Measurements from ENCODE around the gene CLEC19A. TPM values are rescaled to one million over a fixed set of nuclear protein-coding genes. Genes with fewer than 3 reads are reported as not detected.
"Not testable (repeated sequence)": the region's sequence is repeated elsewhere in the genome, so short reads cannot be mapped to it uniquely, and the experiment has no call there.

The CLEC19A gene
- total and polyA plus RNA-seq, 4 donors = 0.50 to 1.00 (median 0.82) TPM

DNA sequence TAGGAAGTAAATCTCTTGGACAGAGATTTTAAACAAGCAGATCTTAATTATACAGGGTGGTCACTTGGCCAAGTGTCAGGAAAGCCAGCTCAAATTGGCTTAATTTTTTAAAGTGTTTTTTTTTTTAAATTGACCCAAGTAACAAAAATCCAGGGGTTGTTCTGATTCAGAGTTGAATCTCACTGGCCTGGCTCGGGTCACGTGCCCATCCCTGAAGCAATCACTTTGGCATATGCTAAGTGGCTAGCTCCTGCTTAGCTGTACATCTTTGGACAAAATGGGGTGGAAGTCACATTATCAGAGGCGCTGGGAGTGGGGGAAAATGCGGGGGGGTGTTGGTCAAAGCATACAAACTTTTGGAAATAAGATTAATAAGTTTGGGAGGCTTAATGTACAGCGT is 23.6 kb downstream of the CLEC19A start:
- no peak for DNase-seq (ENCODE audit: low read depth in 4 of 6, low spot score in 6 of 6)
- H3K4me1 ChIP-seq (ENCODE audit: control insufficient read depth, insufficient read depth, low read length) = no peaks in the 10 kb centered on the region
- H3K9me3 ChIP-seq (ENCODE audit: control insufficient read depth, insufficient read depth, low read length) = no peaks in the 10 kb centered on the region
- no peak overlapping the region for H3K4me3 ChIP-seq (ENCODE audit: low read depth, low read length)
- no peaks in the 10 kb centered on the region for H3K27me3 ChIP-seq (ENCODE audit: control insufficient read depth, insufficient read depth, low read length)
- WGBS (ENCODE audit: insufficient coverage) = 85% methylated on average over 3 of the region's 5 CpGs
- H3K36me3 ChIP-seq (ENCODE audit: control insufficient read depth, insufficient read depth, low read length) = no peaks in the 10 kb centered on the region
- H3K27ac ChIP-seq (ENCODE audit: low read depth, low read length) = no peak overlapping the region

DNA sequence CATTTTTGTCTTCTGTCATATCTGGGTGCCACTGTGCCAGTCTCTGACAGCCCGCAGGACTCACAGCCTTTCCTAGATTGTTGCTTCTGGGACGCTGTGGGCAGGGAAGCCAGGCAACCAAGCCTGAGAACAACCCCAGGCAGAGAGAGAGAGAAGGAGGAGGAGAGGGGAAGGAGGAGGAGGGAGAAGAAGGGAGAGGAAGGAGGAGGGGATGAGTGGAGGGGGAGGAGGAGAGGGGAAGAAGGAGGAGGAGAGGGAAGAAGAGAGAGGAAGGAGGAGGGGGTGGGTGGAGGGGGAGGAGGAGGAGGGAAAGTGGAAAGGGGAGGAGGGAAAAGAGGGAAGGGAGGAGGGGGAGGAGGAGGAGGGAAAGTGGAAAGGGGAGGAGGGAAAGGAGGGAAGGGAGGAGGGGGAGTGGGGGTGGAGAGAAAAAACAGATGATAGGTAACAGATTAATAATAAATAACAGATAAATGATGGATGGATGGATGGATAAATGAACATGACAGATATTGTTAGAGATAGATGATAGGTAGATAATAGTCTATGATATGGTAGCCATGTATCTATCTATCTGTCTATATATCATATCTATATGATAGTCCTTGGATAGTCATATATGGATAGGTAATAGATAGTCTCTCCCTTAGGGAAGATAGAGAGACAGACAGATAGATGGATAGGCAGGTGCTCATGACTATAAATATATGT is 29.3 kb downstream of the CLEC19A start:
- Histone ChIP-seq H3K27ac (ENCODE audit: low read depth, low read length) (no peak overlapping the region), H3K9me3 (ENCODE audit: control insufficient read depth, insufficient read depth, low read length) (no peaks in the 10 kb centered on the region), H3K27me3 (ENCODE audit: control insufficient read depth, insufficient read depth, low read length) (no peaks in the 10 kb centered on the region), H3K36me3 (ENCODE audit: control insufficient read depth, insufficient read depth, low read length) (no peaks in the 10 kb centered on the region), H3K4me3 (ENCODE audit: low read depth, low read length) (no peak overlapping the region), H3K4me1 (ENCODE audit: control insufficient read depth, insufficient read depth, low read length) (no peaks in the 10 kb centered on the region)
- DNase-seq (ENCODE audit: low read depth in 4 of 6, low spot score in 6 of 6) = no peak
- 81% methylated on average over 2 of the region's 2 CpGs for WGBS (ENCODE audit: insufficient coverage)

DNA sequence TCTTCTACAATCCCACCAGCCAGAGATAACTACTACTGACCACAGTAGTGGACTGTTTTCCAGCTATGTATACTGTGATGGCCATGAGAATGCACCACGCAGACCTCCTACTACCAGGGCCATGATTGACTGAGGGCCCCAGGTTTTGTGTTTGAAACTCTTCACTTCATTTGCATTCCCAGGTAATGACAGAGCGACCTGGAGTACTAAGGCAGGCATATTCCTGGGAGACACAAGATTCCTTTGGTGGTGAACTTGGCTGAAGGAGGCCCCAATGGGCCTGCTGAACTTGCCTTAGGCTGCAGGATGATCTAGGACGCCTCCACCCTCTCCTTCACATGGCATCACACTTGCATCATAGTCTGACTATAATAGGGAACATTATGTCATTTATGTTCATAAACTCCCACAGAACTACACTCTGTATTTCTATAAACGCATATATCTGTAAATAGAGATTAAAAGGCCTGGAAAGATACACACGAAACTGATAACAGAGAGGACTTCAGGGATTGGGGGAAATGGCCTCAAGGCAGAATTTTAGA is 30.4 kb downstream of the CLEC19A start:
- Histone ChIP-seq H3K27ac (ENCODE audit: low read depth, low read length) (no peak overlapping the region), H3K27me3 (ENCODE audit: control insufficient read depth, insufficient read depth, low read length) (no peaks in the 10 kb centered on the region), H3K4me3 (ENCODE audit: low read depth, low read length) (no peak overlapping the region), H3K4me1 (ENCODE audit: control insufficient read depth, insufficient read depth, low read length) (no peaks in the 10 kb centered on the region), H3K36me3 (ENCODE audit: control insufficient read depth, insufficient read depth, low read length) (no peaks in the 10 kb centered on the region), H3K9me3 (ENCODE audit: control insufficient read depth, insufficient read depth, low read length) (no peaks in the 10 kb centered on the region)
- DNase-seq (ENCODE audit: low read depth in 4 of 6, low spot score in 6 of 6) = no peak
- WGBS (ENCODE audit: insufficient coverage) = 94% methylated on average over 2 of the region's 5 CpGs

DNA sequence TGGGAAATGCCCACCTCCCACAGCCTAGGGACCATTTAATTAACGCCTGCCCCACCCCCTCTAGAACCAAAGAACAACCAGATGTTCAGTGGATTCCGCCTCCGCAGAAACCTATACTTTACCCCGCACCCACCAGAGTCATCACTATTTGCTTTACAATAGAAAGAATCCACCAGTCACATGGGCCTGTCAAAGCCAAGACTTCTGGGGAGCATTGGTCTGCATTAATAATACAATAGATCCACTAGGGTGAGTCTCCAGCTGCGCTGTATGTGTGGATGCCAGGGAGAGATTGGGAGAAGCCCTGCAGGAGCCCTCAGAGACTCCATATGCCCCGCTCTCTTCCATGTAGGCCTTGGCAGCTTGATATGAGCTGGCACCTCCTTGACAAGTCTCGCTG is 31.3 kb downstream of the CLEC19A start:
- 80% methylated on average over 4 of the region's 7 CpGs for WGBS (ENCODE audit: insufficient coverage)
- H3K9me3 ChIP-seq (ENCODE audit: control insufficient read depth, insufficient read depth, low read length) = no peaks in the 10 kb centered on the region
- DNase-seq (ENCODE audit: low read depth in 4 of 6, low spot score in 6 of 6) = peak in 2 of 6 donors; percentile 30 to 36
- H3K36me3 ChIP-seq (ENCODE audit: control insufficient read depth, insufficient read depth, low read length) = no peaks in the 10 kb centered on the region
- no peak overlapping the region for H3K27ac ChIP-seq (ENCODE audit: low read depth, low read length)
- H3K4me3 ChIP-seq (ENCODE audit: low read depth, low read length) = no peak overlapping the region
- no peaks in the 10 kb centered on the region for H3K4me1 ChIP-seq (ENCODE audit: control insufficient read depth, insufficient read depth, low read length)
- no peaks in the 10 kb centered on the region for H3K27me3 ChIP-seq (ENCODE audit: control insufficient read depth, insufficient read depth, low read length)

DNA sequence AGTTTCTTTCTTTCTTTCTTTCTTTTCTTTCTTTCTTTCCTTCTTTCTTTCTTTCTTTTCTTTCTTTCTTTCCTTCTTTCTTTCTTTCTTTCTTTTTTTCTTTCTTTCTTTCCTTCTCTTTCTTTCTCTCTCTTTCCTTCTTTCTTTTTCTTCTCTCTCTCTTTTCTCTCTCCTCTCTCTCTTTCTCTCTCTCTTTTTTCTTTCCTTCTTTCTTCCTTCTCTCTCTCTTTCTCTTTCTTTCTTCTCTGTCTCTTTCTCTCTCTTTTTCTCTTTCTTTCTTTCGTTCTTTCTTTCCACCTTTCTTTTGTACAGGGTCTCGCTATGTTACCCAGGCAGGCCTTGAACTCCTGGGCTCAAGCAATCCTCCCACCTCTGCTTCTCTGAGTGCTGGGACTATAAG is 35.7 kb downstream of the CLEC19A start:
- H3K36me3 ChIP-seq (ENCODE audit: control insufficient read depth, insufficient read depth, low read length); H3K4me1 ChIP-seq (ENCODE audit: control insufficient read depth, insufficient read depth, low read length); H3K9me3 ChIP-seq (ENCODE audit: control insufficient read depth, insufficient read depth, low read length); H3K4me3 ChIP-seq (ENCODE audit: low read depth, low read length); H3K27me3 ChIP-seq (ENCODE audit: control insufficient read depth, insufficient read depth, low read length); DNase-seq (ENCODE audit: low read depth in 4 of 6, low spot score in 6 of 6); H3K27ac ChIP-seq (ENCODE audit: low read depth, low read length): not testable (repeated sequence)
- WGBS (ENCODE audit: insufficient coverage) = 93% methylated on average over 2 of the region's 2 CpGs

DNA sequence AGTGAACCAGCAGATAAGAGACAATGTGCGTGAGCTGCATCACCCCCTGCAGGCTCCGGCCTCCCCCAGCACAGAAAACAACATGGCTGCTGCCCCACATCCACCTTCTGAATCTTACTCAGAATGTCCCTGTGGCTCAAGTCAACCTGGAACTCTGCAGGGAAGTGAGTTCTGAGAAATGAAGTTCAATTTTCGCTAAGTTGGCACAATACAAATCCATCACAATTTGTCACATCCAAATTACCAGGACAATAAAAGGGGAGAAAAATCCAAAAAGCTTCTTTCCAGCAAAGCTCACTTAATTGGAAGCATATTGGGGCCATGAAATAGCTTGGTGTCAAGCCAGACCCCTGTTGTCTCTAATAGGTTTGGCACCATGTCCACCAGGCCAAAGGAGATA is 38.1 kb downstream of the CLEC19A start:
- Histone ChIP-seq H3K27ac (ENCODE audit: low read depth, low read length) (no peak overlapping the region), H3K27me3 (ENCODE audit: control insufficient read depth, insufficient read depth, low read length) (no peaks in the 10 kb centered on the region), H3K4me1 (ENCODE audit: control insufficient read depth, insufficient read depth, low read length) (peaks cover 7% of the 10 kb centered on the region), H3K36me3 (ENCODE audit: control insufficient read depth, insufficient read depth, low read length) (no peaks in the 10 kb centered on the region), H3K9me3 (ENCODE audit: control insufficient read depth, insufficient read depth, low read length) (peaks cover 2% of the 10 kb centered on the region), H3K4me3 (ENCODE audit: low read depth, low read length) (no peak overlapping the region)
- 80% methylated on average over 2 of the region's 3 CpGs for WGBS (ENCODE audit: insufficient coverage)
- peak in 2 of 6 donors; percentile 40 to 45 for DNase-seq (ENCODE audit: low read depth in 4 of 6, low spot score in 6 of 6)

DNA sequence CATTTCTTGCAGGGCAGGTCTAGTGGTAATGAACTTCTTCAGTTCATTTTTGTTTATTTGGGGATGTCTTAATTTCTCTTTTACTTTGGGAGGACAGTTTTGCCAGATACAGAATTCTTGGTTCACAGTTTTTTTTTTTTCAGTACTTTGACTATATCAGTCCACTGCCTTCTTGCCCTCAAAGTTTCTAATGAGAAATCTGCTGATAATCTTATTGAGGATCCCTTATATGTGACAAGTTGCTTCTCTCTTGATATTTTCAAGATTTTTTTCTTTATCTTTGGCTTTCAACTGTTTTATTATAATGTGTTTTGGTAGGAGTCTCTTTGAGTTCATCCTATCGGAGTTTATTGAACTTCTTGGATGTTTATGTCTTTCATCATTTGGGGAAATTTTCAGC is 42.8 kb downstream of the CLEC19A start:
- Histone ChIP-seq H3K36me3 (ENCODE audit: control insufficient read depth, insufficient read depth, low read length) (no peaks in the 10 kb centered on the region), H3K9me3 (ENCODE audit: control insufficient read depth, insufficient read depth, low read length) (peaks cover 2% of the 10 kb centered on the region), H3K4me1 (ENCODE audit: control insufficient read depth, insufficient read depth, low read length) (peaks cover 13% of the 10 kb centered on the region), H3K4me3 (ENCODE audit: low read depth, low read length) (no peak overlapping the region), H3K27me3 (ENCODE audit: control insufficient read depth, insufficient read depth, low read length) (no peaks in the 10 kb centered on the region), H3K27ac (ENCODE audit: low read depth, low read length) (no peak overlapping the region)
- DNase-seq (ENCODE audit: low read depth in 4 of 6, low spot score in 6 of 6) = no peak
- WGBS (ENCODE audit: insufficient coverage) = no CpG with 5 or more reads among the region's 1 CpG

DNA sequence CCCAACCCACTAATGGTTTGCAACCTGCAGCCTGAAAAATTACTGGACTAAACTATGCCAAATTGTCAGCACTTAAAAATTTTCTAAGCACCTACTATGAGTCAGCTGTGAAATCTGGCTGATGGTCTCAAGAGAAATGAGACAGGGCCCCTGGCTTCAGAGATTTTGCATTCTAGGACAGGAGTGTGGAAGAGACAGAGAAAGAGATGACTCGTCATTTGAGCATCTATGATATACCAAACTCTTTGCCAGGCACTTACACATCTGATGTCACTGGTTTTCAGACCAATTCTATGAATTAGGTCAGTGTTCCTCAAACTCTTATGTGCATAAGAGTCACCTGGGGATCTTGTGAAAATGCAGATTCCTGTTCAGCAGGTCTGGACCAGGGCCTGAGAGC is 44.4 kb downstream of the CLEC19A start:
- Histone ChIP-seq H3K9me3 (ENCODE audit: control insufficient read depth, insufficient read depth, low read length) (peaks cover 2% of the 10 kb centered on the region), H3K4me3 (ENCODE audit: low read depth, low read length) (no peak overlapping the region), H3K36me3 (ENCODE audit: control insufficient read depth, insufficient read depth, low read length) (no peaks in the 10 kb centered on the region), H3K27me3 (ENCODE audit: control insufficient read depth, insufficient read depth, low read length) (no peaks in the 10 kb centered on the region), H3K4me1 (ENCODE audit: control insufficient read depth, insufficient read depth, low read length) (peaks cover 8% of the 10 kb centered on the region), H3K27ac (ENCODE audit: low read depth, low read length) (no peak overlapping the region)
- no peak for DNase-seq (ENCODE audit: low read depth in 4 of 6, low spot score in 6 of 6)
- WGBS (ENCODE audit: insufficient coverage) = no CpG with 5 or more reads among the region's 1 CpG

DNA sequence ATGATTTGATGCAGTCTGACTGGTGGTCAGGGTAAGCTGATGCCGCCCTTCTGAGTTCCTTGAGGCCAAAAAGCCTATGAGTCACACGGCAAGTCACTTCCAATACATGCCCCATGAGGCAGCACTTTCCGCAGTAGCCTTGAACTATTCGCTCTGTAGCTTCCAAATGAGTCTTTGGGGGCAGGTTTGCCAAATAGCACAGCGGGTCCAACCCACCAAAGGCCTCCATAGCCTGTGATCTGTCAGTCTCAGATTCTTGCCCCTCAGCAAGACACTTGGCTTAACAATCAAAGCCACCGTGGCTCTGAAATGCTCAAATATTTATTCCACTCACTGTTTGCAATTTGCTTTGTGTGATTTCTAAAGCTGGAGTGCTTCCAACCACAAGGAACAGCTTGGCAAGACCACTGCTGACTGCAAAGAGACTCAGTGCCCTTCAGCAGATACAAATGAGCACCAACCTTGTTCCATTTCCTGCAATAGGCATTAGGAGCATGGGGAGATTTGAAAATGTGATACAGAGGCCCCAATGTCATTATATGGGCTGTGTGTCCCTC is 45.4 kb downstream of the CLEC19A start:
- Histone ChIP-seq H3K27ac (ENCODE audit: low read depth, low read length) (no peak overlapping the region), H3K9me3 (ENCODE audit: control insufficient read depth, insufficient read depth, low read length) (peaks cover 2% of the 10 kb centered on the region), H3K4me1 (ENCODE audit: control insufficient read depth, insufficient read depth, low read length) (peaks cover 8% of the 10 kb centered on the region), H3K27me3 (ENCODE audit: control insufficient read depth, insufficient read depth, low read length) (no peaks in the 10 kb centered on the region), H3K36me3 (ENCODE audit: control insufficient read depth, insufficient read depth, low read length) (no peaks in the 10 kb centered on the region), H3K4me3 (ENCODE audit: low read depth, low read length) (no peak overlapping the region)
- DNase-seq (ENCODE audit: low read depth in 4 of 6, low spot score in 6 of 6) = peak; percentile 41 to 91 (median 62)
- 25% methylated on average over 5 of the region's 6 CpGs for WGBS (ENCODE audit: insufficient coverage)

DNA sequence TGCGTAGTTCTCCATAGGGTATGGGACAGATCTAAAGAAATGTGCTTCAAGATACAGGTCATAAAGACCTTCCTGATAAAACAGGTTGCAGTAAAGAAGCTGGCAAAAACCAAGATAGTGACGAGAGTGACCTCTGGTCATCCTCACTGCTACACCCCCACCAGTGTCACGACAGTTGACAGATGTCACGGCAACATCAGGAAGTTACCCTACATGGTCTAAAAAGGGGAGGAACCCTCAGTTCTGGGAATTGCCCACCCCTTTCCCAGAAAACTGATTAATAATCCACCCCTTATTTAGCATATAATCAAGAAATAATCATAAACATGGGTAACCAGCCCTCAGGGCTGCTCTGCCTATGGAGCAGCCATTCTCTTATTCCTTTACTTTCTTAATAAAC is 46.3 kb downstream of the CLEC19A start:
- H3K4me3 ChIP-seq (ENCODE audit: low read depth, low read length) = no peak overlapping the region
- no peaks in the 10 kb centered on the region for H3K36me3 ChIP-seq (ENCODE audit: control insufficient read depth, insufficient read depth, low read length)
- H3K4me1 ChIP-seq (ENCODE audit: control insufficient read depth, insufficient read depth, low read length) = peaks cover 8% of the 10 kb centered on the region
- no peak for DNase-seq (ENCODE audit: low read depth in 4 of 6, low spot score in 6 of 6)
- H3K27me3 ChIP-seq (ENCODE audit: control insufficient read depth, insufficient read depth, low read length) = no peaks in the 10 kb centered on the region
- no peak overlapping the region for H3K27ac ChIP-seq (ENCODE audit: low read depth, low read length)
- H3K9me3 ChIP-seq (ENCODE audit: control insufficient read depth, insufficient read depth, low read length) = peaks cover 2% of the 10 kb centered on the region
- 81% methylated on average over 3 of the region's 4 CpGs for WGBS (ENCODE audit: insufficient coverage)

Measured in spinal cord (tissue), 10 donors.